ENCODE data around the gene CALHM4.
A peak's percentile ranks its signal among the peaks of the same experiment; 100 is the strongest.

Gene CALHM4

DNA sequence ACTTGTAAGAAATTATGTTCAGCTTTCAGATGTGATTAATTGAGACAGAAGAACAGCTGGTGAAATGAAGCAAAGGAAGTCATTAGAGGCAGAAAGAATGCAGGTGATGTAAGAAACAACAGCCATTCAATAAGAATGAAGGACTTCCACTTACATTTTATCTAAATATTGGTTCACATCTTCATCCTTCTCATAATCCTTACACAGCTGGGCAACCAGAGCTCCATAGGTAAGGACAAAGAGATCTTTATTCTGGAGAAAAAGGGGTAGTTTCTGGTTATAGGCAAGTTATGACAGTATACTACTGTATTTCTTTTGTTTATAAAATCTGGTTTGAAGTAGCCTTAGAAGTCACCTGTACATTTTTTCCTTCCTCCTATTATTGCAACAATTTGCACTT, 10.4 kb upstream of the CALHM4 start:
- Histone ChIP-seq H3K4me1 (ENCODE audit: control insufficient read depth, insufficient read depth, low read length) (no peaks in the 10 kb centered on the region), H3K36me3 (ENCODE audit: control insufficient read depth, insufficient read depth, low read length) (no peaks in the 10 kb centered on the region), H3K27me3 (ENCODE audit: control insufficient read depth, insufficient read depth, low read length) (no peaks in the 10 kb centered on the region), H3K27ac (ENCODE audit: low read depth, low read length) (no peak overlapping the region), H3K9me3 (ENCODE audit: control insufficient read depth, insufficient read depth, low read depth, low read length) (no peaks in the 10 kb centered on the region), H3K9ac (ENCODE audit: low read length) (no peak overlapping the region), H3K4me3 (ENCODE audit: low read depth, low read length) (no peak overlapping the region)

DNA sequence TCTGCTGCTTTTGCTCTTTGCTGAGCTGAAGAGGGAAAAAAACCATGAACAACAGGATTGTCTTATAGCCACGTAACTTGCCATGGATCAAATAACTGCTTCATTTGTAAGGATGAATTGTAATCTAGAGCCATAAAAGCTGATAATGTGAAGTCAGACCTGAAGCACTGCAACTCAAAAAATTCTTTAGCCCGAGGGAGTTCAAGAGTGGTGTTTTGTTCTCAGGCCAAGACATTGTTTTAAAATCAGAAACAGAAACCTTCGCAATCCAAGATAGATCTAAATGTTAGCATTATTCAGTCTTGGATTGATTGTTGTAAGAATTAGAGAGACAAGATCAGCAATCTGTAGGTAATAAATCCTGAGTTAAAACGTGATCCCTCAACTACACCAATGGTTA, 7.9 kb upstream of the CALHM4 start, which contains the start of gene TRAPPC3L:
Gene TRAPPC3L (minus strand): TSS at position 34 of the 400 bp plus-strand sequence. CDS start 170 bp downstream, outside the sequence.
- Histone ChIP-seq H3K27me3 (ENCODE audit: control insufficient read depth, insufficient read depth, low read length) (no peaks in the 10 kb centered on the region), H3K4me1 (ENCODE audit: control insufficient read depth, insufficient read depth, low read length) (no peaks in the 10 kb centered on the region), H3K9ac (ENCODE audit: low read length) (no peak within 1 kb of the TSS), H3K36me3 (ENCODE audit: control insufficient read depth, insufficient read depth, low read length) (no peaks in the 10 kb centered on the region), H3K27ac (ENCODE audit: low read depth, low read length) (no peak within 1 kb of the TSS), H3K9me3 (ENCODE audit: control insufficient read depth, insufficient read depth, low read depth, low read length) (no peaks in the 10 kb centered on the region), H3K4me3 (ENCODE audit: low read depth, low read length) (no peak within 1 kb of the TSS)

DNA sequence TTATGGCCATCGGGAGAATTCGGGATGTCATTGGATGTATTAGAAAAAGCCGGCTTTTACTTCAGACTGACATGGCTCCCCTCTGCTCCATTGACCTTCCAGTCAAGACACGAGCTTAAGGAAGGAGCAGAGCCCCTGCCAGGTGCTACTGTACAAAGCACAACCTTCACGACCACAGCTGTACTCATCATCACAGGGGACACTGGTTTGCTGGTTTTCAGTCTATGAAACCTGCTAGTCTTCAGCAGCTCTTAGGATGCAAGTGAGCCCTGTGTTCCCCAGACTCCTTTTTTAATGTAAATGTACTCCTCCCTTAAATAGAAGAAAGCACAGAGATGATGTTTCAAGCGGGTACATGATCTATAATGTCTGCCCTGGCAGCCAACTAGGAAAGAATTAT, 6.2 kb upstream of the CALHM4 start:
- no peaks in the 10 kb centered on the region for H3K27me3 ChIP-seq (ENCODE audit: control insufficient read depth, insufficient read depth, low read length)
- no peak overlapping the region for H3K4me3 ChIP-seq (ENCODE audit: low read depth, low read length)
- H3K9me3 ChIP-seq (ENCODE audit: control insufficient read depth, insufficient read depth, low read depth, low read length): no peaks in the 10 kb centered on the region
- H3K9ac ChIP-seq (ENCODE audit: low read length): no peak overlapping the region
- no peaks in the 10 kb centered on the region for H3K4me1 ChIP-seq (ENCODE audit: control insufficient read depth, insufficient read depth, low read length)
- H3K36me3 ChIP-seq (ENCODE audit: control insufficient read depth, insufficient read depth, low read length): no peaks in the 10 kb centered on the region
- H3K27ac ChIP-seq (ENCODE audit: low read depth, low read length): no peak overlapping the region

- H3K9ac ChIP-seq (ENCODE audit: low read length): no peak overlapping the region
- H3K9me3 ChIP-seq (ENCODE audit: control insufficient read depth, insufficient read depth, low read depth, low read length): no peaks in the 10 kb centered on the region
- H3K27ac ChIP-seq (ENCODE audit: low read depth, low read length): no peak overlapping the region
- no peaks in the 10 kb centered on the region for H3K27me3 ChIP-seq (ENCODE audit: control insufficient read depth, insufficient read depth, low read length)
- no peaks in the 10 kb centered on the region for H3K36me3 ChIP-seq (ENCODE audit: control insufficient read depth, insufficient read depth, low read length)
- no peaks in the 10 kb centered on the region for H3K4me1 ChIP-seq (ENCODE audit: control insufficient read depth, insufficient read depth, low read length)
- no peak overlapping the region for H3K4me3 ChIP-seq (ENCODE audit: low read depth, low read length)
Measured at GRCh38 chr6:116550796-116551195, 2.8 kb upstream of the CALHM4 start.

DNA sequence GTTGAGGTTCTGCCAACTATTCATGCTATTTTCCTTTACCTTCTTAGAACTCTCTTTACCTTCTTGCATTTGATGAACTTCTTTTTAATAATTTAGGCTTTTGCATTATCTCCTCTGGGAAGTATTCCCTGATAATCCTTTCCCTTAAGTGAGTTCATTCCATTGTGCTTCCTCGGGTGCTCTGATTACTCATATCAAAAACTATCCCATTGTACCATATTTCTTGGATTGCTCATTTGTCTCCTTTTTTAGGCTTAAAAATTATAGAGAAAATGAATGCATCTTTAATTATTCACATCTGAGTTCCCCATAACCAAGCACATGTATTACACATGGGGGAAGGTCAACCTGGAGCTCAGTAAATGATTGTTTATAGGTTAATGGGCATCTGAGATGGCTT, 2.5 kb downstream of the CALHM4 start:
- Histone ChIP-seq H3K4me3 (ENCODE audit: low read depth, low read length) (no peak overlapping the region), H3K27me3 (ENCODE audit: control insufficient read depth, insufficient read depth, low read length) (no peaks in the 10 kb centered on the region), H3K9me3 (ENCODE audit: control insufficient read depth, insufficient read depth, low read depth, low read length) (no peaks in the 10 kb centered on the region), H3K36me3 (ENCODE audit: control insufficient read depth, insufficient read depth, low read length) (no peaks in the 10 kb centered on the region), H3K9ac (ENCODE audit: low read length) (no peak overlapping the region), H3K27ac (ENCODE audit: low read depth, low read length) (no peak overlapping the region), H3K4me1 (ENCODE audit: control insufficient read depth, insufficient read depth, low read length) (0 out of 2 replicates have a peak, but pooled peaks cover under 1% of the 10 kb centered on the region)

DNA sequence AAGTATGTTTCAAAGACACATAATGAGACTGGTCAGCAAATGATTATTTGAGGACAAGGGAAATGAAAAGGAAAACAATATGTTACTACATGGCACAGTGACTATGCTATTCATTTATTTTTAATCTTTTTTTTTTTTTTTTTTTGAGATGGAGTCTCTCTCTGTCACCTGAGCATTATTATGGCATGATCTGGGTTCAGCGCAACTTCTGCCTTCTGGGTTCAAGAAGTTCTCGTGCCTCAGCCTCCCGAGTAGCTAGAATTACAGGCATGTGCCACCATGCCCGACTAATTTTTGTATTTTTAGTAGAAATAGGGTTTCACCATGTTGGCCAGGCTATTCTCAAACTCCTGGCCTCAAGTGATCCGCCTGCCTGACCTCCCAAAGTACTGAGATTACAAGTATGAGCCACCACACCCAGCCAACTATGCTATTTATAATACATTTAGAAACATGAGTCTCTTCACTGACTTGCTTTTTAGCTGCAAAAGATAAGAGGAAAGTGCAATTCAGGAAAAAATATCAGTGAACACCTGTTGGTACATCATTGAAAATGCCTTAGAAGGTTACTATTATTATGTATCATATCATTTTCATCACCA, 3.4 kb downstream of the CALHM4 start:
- no peaks in the 10 kb centered on the region for H3K27me3 ChIP-seq (ENCODE audit: control insufficient read depth, insufficient read depth, low read length)
- no peaks in the 10 kb centered on the region for H3K9me3 ChIP-seq (ENCODE audit: control insufficient read depth, insufficient read depth, low read depth, low read length)
- no peaks in the 10 kb centered on the region for H3K36me3 ChIP-seq (ENCODE audit: control insufficient read depth, insufficient read depth, low read length)
- no peak overlapping the region for H3K4me3 ChIP-seq (ENCODE audit: low read depth, low read length)
- 0 out of 2 replicates have a peak, but pooled peaks cover 2% of the 10 kb centered on the region for H3K4me1 ChIP-seq (ENCODE audit: control insufficient read depth, insufficient read depth, low read length)
- no peak overlapping the region for H3K9ac ChIP-seq (ENCODE audit: low read length)
- H3K27ac ChIP-seq (ENCODE audit: low read depth, low read length): no peak overlapping the region

DNA sequence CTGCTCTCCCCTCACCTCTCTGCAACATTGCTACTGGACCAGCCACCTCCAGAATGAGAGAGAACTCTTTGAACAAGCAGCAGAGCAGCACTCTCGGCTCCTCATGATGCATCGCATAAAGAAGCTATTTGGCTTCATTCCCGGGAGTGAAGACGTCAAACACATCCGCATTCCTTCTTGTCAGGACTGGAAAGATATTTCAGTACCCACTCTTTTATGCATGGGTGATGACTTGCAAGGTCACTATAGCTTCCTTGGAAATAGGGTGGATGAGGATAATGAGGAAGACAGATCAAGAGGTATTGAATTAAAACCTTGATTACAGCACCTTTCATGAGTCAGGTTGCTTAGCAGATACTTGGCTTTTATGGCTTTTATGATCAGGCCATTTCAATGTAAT, 4.3 kb downstream of the CALHM4 start:
- Histone ChIP-seq H3K4me1 (ENCODE audit: control insufficient read depth, insufficient read depth, low read length) (0 out of 2 replicates have a peak, but pooled peaks cover 2% of the 10 kb centered on the region), H3K27me3 (ENCODE audit: control insufficient read depth, insufficient read depth, low read length) (no peaks in the 10 kb centered on the region), H3K4me3 (ENCODE audit: low read depth, low read length) (no peak overlapping the region), H3K36me3 (ENCODE audit: control insufficient read depth, insufficient read depth, low read length) (no peaks in the 10 kb centered on the region), H3K9ac (ENCODE audit: low read length) (no peak overlapping the region), H3K27ac (ENCODE audit: low read depth, low read length) (no peak overlapping the region), H3K9me3 (ENCODE audit: control insufficient read depth, insufficient read depth, low read depth, low read length) (no peaks in the 10 kb centered on the region)

GRCh38 chr6:116560130-116560529, 6.6 kb downstream of the CALHM4 start:
- Histone ChIP-seq H3K27me3 (ENCODE audit: control insufficient read depth, insufficient read depth, low read length) (no peaks in the 10 kb centered on the region), H3K36me3 (ENCODE audit: control insufficient read depth, insufficient read depth, low read length) (no peaks in the 10 kb centered on the region), H3K9me3 (ENCODE audit: control insufficient read depth, insufficient read depth, low read depth, low read length) (no peaks in the 10 kb centered on the region), H3K9ac (ENCODE audit: low read length) (no peak overlapping the region), H3K4me1 (ENCODE audit: control insufficient read depth, insufficient read depth, low read length) (0 out of 2 replicates have a peak, but pooled peaks cover 2% of the 10 kb centered on the region), H3K27ac (ENCODE audit: low read depth, low read length) (no peak overlapping the region), H3K4me3 (ENCODE audit: low read depth, low read length) (no peak overlapping the region)

- Histone ChIP-seq H3K27ac (ENCODE audit: low read depth, low read length) (no peak overlapping the region), H3K4me1 (ENCODE audit: control insufficient read depth, insufficient read depth, low read length) (0 out of 2 replicates have a peak, but pooled peaks cover 2% of the 10 kb centered on the region), H3K4me3 (ENCODE audit: low read depth, low read length) (0 out of 2 replicates have a peak overlapping the region, but pooled peaks have one; percentile 31), H3K36me3 (ENCODE audit: control insufficient read depth, insufficient read depth, low read length) (no peaks in the 10 kb centered on the region), H3K9me3 (ENCODE audit: control insufficient read depth, insufficient read depth, low read depth, low read length) (no peaks in the 10 kb centered on the region), H3K27me3 (ENCODE audit: control insufficient read depth, insufficient read depth, low read length) (no peaks in the 10 kb centered on the region), H3K9ac (ENCODE audit: low read length) (no peak overlapping the region)
Measured at GRCh38 chr6:116561377-116562018, 7.9 kb downstream of the CALHM4 start.

GRCh38 chr6:116562019-116562403, 8.5 kb downstream of the CALHM4 start:
- Histone ChIP-seq H3K4me1 (ENCODE audit: control insufficient read depth, insufficient read depth, low read length) (0 out of 2 replicates have a peak, but pooled peaks cover 2% of the 10 kb centered on the region), H3K27me3 (ENCODE audit: control insufficient read depth, insufficient read depth, low read length) (no peaks in the 10 kb centered on the region), H3K27ac (ENCODE audit: low read depth, low read length) (no peak overlapping the region), H3K9me3 (ENCODE audit: control insufficient read depth, insufficient read depth, low read depth, low read length) (no peaks in the 10 kb centered on the region), H3K36me3 (ENCODE audit: control insufficient read depth, insufficient read depth, low read length) (no peaks in the 10 kb centered on the region), H3K4me3 (ENCODE audit: low read depth, low read length) (no peak overlapping the region), H3K9ac (ENCODE audit: low read length) (no peak overlapping the region)

DNA sequence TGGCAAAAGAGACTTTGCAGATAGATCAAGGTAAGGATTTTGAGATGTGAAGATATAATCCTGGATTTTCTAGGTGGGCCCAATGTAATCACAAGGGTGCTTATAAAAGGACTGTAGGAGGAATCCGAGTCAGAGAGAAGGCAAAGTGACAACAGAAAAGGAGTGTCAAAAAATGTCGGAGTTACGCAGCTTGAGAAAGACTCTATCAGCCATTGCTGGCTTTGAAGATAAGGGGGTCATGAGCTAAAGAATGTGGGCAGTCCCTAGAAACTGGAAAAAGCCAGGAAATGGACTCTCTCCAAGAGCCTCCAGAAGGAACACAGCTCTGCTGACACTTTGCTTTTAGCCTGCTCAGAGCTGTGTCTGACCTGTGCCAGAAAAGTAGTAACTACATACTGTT, 9.1 kb downstream of the CALHM4 start:
- no peaks in the 10 kb centered on the region for H3K27me3 ChIP-seq (ENCODE audit: control insufficient read depth, insufficient read depth, low read length)
- H3K9me3 ChIP-seq (ENCODE audit: control insufficient read depth, insufficient read depth, low read depth, low read length): no peaks in the 10 kb centered on the region
- no peak overlapping the region for H3K4me3 ChIP-seq (ENCODE audit: low read depth, low read length)
- H3K36me3 ChIP-seq (ENCODE audit: control insufficient read depth, insufficient read depth, low read length): no peaks in the 10 kb centered on the region
- H3K27ac ChIP-seq (ENCODE audit: low read depth, low read length): no peak overlapping the region
- 0 out of 2 replicates have a peak, but pooled peaks cover 2% of the 10 kb centered on the region for H3K4me1 ChIP-seq (ENCODE audit: control insufficient read depth, insufficient read depth, low read length)
- no peak overlapping the region for H3K9ac ChIP-seq (ENCODE audit: low read length)

Data from HUES6 (cell line).